SH-SY5Y (cell line): ENCODE results near the gene SYNDIG1.

Source experiments
- GATA2 ChIP-seq: IDR thresholded peaks from 2 replicates; pipeline ENCODE4 v1.6.1; 2011; ENCODE audit warnings: mild to moderate bottlenecking, low read depth, low read length
- GATA3 ChIP-seq: IDR thresholded peaks from 2 replicates; pipeline ENCODE4 v1.6.1; 2011; ENCODE audit warnings: low read depth, mild to moderate bottlenecking, low read length, moderate library complexity

SYNDIG1 gene

DNA sequence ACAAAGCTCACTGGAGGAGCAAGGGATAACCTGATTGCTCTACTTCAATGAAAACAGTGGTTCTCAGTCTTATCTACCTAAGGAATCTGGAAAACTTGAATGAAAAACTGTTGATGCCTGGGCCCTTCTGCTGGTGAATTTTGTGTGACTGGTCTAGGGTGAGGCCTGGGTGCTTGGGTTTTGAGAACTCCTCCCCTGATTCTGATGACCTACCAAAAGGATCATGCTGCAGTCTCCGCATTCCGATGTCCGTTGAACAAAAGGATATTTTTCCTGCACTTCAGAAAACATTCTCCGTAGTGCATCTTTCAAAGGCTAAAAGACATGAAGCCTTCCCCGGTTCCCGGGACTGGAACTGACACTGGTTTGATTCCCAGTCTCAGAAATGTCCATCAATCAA is 157.9 kb downstream of the SYNDIG1 start:
- no peak for TF ChIP-seq GATA2
- TF ChIP-seq GATA3: no peak

GRCh38 chr20:24627926-24628325 is 158.5 kb downstream of the SYNDIG1 start:
- TF ChIP-seq GATA2: no peak
- no peak for TF ChIP-seq GATA3

- TF ChIP-seq GATA3 (no peak), GATA2 (no peak)
These were observed 159.6 kb downstream of the SYNDIG1 start for GRCh38 chr20:24628985-24629384.

DNA sequence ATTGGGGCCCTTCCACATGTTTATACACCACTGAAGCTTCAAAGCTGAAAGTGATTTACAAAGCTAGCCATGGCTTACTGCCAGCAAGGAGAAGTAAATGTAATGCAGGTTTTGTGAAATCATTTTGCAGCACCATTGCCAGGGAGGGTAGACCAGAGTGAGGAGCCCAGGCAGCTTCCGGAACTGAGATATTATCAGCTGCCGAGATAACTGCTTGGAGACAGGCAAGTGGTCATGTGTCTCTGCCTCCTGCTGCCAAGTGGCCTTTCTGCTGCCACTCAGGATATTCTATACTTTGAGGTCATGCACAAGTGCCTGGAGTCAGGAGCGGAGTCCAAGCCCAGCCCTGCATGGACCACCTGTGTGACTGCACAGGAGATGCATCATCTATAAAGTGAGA is 160.2 kb downstream of the SYNDIG1 start:
- TF ChIP-seq GATA2: peak; percentile 98
- TF ChIP-seq GATA3: peak; percentile 88

GRCh38 chr20:24630486-24631172 is 161.2 kb downstream of the SYNDIG1 start:
- TF ChIP-seq GATA3: no peak
- TF ChIP-seq GATA2: no peak

GRCh38 chr20:24631173-24631505 is 161.7 kb downstream of the SYNDIG1 start:
- TF ChIP-seq GATA3 (no peak), GATA2 (no peak)

DNA sequence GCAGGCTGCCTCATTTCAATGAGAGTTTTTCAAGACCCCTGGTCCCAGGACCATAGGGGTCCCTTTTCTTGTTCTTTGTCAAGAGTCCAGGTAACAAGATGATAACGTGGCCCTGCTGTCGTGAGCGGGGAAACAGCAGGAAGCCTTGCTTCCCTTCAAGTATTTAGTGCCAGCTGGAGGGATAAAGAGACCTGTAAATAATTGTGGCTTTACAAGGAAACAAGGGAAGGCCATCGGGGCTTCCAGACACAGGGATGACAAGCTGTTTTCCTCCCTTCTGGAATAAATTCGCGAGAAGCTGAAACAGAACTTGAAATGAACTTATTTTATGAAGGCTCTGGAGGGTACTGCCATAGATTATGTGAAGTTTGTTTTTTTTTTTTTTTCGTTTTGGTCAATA is 163.2 kb downstream of the SYNDIG1 start:
- TF ChIP-seq GATA2: no peak
- no peak for TF ChIP-seq GATA3

DNA sequence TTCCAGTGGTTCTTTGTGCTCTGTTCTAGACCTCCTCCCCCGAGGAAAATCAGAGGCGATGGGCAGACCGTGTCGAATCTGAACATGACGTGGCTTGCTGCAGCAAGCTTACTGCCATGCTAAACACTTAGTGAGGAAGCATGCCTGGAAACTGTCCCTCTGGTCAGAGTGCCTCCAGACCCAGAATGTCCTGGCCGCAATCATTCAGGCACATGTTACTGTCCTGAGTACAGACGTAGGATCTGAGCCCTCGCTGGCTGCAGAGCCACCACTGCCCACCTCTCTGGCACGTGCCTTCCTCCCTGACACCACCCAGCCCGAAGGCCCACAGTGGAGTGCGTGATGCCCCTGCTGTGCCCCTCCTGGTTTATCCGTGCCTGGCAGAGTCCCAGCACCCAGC is 163.6 kb downstream of the SYNDIG1 start:
- TF ChIP-seq GATA2: no peak
- TF ChIP-seq GATA3: no peak

DNA sequence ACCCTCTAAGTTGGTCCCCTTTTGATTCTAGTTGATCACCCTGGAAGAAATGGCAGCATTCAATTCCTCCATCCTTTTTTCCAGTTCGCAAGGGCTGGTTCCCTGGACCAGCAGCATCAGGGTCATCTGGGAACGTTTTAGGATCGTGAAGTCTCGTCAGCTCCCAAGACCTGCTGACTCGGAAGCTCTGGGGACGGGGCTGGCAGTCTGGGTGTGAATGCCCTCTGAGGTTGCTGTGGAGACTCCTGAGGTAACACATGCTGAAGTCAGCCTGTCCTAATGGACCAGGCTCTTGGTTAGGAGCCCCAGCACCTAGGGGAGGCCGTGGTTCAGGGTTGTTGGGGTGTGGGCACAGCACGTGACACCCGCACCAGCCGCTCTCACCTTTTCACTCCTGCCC is 164.1 kb downstream of the SYNDIG1 start:
- TF ChIP-seq GATA3 (no peak), GATA2 (no peak)

DNA sequence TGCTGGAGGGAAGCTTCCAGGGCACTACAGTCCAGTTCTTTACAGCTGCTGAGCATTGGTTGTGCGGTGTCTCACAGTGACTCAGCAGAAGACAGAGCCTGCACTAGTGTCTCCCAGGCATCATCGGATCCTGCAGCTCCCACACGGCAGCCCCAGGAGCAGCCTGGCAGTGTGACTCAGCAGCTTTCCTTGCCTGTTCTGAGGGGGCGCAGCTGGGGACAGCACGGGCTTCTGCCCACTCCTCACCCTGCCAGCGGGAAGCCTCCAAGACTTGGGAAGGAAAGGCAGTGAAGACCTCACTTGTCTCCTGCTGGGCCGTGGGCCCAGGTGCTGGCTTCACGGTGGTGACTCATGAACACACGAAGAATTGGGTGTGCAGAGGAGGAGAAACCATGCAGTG is 165.4 kb downstream of the SYNDIG1 start:
- TF ChIP-seq GATA3 (no peak), GATA2 (no peak)

GRCh38 chr20:24636626-24637025 is 167.2 kb downstream of the SYNDIG1 start:
- TF ChIP-seq GATA3 (no peak), GATA2 (peak; percentile 54; the same call in 1 of the 2 replicates)

- no peak for TF ChIP-seq GATA2
- no peak for TF ChIP-seq GATA3
These were observed 167.7 kb downstream of the SYNDIG1 start for GRCh38 chr20:24637087-24637486.

DNA sequence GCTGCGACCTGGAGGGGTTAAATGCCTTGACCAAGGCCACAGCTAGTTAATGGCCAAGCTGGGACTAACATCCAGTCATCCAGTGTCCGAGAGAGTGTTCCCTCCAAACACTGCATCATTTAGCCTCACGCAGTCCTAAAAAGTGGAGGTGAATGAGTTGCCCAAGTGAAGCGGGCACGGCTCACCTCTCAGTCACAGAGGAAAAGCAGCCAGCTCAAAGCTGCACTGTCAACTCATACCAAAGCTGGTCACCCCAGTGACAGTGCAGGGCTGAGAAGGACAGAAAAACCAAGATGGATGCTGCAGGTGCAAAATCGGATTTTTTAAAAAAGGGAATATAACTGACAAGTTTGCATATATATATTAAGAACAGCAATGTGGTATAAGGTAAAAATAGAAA is 168.5 kb downstream of the SYNDIG1 start:
- TF ChIP-seq GATA2 (no peak), GATA3 (no peak)

DNA sequence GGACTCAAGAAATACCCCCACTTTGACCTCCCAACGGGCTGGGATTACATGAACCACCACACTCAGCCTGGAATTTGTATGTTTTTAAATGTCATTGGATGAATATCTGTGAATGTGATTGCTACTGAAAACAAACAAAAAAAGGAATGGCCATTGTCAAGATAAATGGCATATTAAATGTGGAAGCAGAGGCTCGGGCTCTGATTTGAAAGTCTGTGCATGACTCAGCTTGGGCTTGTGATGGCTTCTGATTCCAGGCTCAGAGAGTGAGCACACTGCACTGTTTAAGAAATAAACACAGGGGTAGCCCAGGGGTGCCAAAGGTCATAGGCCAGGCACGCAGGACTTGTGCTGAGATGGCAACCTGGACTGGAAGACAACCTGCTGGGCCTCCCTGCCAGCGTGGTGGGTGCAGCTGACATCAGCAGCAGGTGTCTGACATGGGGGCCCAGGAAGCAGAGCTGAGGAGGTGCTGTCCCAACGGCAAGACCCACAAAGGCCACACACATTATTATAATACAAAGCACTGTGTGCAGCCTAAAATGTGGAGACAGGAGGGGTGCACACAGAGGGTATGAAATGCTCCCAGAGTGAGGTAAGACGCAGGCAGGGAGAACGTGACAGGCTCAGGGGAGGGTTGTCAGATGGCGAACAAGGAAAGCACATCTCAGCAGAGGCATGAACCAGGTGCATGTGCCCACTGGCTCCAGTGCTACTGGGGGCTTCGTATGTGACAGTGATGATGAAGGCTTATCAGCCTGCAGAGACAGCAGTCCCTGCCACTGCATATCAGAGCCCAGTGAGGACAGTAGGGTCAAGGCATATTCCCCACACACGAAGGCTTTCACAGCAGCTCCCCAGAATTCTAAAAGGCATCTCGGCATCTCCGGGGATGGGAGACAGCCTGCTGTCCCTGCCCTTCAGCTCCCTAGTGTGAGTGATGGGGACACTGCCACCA is 169.4 kb downstream of the SYNDIG1 start:
- TF ChIP-seq GATA3 (no peak), GATA2 (no peak)

DNA sequence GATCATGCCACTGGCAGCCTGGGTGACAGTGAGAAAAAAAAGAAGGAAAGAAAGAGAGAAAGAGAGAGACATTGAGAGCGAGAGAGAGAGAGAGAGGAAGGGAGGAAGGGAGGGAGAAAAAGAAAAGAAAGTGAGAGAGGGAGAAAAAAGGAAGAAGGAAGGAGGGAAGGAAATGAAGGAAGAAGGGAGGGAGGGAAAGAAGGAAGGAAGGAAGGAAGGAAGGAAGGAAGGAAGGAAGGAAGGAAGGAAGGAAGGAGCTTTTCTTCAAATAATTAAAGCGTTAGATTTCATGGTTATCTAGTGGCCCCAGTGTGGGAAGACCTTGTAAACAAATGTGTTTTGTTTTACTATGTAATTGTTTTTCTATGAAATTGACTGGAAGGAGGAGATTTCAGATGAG is 170.8 kb downstream of the SYNDIG1 start:
- TF ChIP-seq GATA3: no peak
- no peak for TF ChIP-seq GATA2

DNA sequence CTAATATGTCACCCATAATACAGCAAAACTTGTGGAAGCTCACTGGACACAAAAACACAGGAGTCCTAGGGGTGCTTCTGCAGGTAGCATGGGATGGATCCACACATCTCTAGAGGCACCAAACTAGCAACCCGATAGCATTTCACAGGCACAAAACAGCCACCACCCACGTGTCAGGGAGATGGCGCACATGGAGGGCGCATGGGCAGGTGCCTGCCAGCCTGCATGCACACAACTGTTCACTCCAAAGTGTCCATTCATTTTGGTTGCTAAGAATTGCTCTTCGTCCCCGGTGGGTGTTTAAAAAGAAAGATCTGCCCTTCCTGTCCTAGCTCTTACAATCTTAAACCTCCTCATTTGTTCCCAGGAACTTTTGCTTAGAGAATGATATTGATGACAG is 171.3 kb downstream of the SYNDIG1 start:
- no peak for TF ChIP-seq GATA3
- TF ChIP-seq GATA2: no peak
